ENCODE results near the gene FAM204A.

FAM204A gene

DNA sequence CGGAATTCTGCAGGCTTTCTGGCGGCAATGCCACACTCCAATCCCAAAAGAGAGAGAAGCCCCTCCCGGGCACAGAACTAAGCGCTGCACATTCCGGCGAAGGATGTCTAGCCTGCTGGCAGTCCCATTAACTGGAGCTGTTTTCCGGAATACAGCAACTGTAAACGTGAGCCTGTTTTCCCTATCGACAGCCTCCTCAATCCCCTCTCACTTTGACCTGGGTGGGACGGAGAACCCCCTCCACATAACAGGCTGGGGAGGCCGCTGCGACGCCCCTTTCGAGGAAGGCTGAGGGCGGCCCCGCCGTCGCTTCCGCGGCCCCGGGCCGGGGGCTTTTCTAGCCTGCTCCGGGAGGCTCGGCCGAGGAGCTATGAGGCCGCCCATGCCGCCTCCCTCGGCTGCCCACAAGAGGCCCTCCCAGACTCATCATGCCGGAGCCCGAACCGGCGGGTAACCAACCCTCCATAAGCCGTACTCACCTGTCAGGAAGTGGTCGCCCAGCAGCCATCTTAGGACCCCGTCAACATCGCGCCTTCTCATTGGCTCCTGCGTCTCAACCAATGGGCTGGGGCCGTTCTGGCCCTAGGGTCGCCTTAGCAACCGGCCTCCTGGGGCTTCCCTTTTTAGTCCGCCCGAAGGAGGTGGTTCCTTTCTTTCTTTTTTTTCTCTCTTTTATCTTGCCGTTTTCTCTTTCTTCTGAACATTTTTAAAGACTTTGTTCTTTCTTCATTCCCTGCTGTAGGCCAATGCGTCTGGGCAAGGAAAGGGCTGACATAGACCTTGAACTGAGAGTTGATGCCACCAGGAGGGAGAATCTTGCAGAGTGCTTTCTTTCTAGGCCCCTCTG lies at the start of gene FAM204A:
FAM204A (minus strand) TSS at position 534 of the 847 bp plus-strand sequence. CDS start 5,909 bp downstream, outside the sequence.
- DNase-seq (ENCODE audit: low read depth in 4 of 4, low spot score in 1 of 4), result peak; percentile 75 to 88 (median 84)

DNA sequence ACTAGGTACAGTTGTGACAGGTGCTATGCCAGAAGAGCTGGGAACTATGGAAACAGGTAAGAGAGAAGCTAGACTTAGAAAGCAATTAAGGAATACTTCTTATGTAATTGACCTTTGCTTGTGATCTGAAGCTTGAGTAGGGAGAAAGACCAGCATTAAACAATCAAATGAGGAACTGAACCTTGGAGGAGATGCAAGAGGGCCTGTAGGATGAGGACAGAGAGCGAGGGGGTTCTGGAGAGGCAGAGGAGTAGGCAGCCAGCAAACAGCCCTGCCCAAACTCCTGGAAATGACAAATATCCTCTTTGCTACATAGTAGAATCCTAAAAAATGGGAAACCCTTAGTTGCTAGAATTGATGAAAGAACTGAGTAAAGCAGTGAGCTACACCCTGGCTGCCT lies 41.6 kb upstream of the FAM204A start:
- DNase-seq (ENCODE audit: low read depth in 4 of 4, low spot score in 1 of 4), result no peak

DNA sequence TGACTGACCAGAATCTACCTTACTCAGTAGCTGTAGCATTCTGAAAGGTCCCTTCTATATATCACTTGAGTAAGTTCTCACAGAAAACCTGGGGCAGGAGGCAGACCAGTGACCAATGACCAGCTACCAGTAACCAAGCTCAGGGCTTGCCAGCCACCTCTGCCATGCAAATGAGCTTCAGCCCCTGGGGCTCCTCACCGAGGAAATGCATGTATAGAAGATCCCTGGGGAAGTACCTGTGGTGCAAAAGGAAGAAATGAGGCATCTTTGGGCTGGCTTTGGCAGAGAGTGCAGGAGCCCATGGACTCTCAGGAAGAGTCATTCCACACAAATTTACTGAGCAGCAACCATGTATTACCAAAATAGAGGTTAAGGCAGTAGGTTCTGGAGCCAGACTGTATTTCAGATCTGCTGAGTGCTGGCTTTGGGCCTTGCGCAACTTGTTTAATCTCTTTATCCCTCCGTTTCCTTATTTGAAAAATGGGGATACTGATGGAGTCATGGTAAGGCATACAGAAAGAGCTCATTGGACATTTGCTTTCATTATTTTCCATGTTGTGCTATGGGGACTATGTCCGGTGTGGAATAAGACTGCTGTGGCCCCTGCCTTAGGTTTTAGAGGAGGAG lies 41.1 kb upstream of the FAM204A start:
- no peak for DNase-seq (ENCODE audit: low read depth in 4 of 4, low spot score in 1 of 4)

DNA sequence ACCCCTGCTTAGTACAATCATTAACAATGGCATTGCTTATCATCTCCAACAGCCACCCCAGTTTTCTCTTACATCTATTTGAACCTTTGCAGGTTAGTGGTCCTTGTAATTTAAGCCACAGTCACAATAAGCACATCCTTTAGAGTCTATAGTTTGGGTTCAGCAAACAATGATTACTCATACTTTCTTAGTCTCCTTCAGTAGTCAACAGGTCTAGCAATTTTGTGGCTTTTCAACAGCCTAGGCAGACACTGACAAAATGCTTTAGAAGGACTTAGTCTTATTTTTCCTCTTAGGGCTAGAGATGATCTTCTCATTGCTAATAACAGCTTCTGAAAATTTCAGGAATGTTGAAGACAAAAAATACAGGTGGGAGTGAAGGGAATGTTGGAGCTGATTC lies 32.3 kb upstream of the FAM204A start:
- no peak for DNase-seq (ENCODE audit: low read depth in 4 of 4, low spot score in 1 of 4)

DNA sequence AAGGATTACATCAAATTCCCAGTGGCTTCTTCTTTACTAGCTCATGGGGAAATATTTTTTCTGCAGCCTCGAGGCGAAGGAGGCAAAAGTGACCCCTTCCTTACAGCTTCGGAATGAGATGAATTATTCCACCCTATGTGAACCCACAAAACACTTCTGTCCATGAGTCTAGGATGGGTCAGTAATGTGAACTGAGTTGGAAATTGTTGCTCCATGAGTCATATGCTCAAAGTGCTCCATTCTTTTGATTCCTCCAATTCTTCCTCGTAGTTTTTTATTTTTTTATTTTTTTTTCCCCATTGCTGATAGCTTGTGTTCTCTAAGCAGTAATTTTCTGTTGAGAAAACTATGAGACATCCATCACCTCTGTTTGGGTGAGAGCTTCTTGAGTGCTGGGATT lies 31.7 kb upstream of the FAM204A start:
- DNase-seq (ENCODE audit: low read depth in 4 of 4, low spot score in 1 of 4), result no peak

DNA sequence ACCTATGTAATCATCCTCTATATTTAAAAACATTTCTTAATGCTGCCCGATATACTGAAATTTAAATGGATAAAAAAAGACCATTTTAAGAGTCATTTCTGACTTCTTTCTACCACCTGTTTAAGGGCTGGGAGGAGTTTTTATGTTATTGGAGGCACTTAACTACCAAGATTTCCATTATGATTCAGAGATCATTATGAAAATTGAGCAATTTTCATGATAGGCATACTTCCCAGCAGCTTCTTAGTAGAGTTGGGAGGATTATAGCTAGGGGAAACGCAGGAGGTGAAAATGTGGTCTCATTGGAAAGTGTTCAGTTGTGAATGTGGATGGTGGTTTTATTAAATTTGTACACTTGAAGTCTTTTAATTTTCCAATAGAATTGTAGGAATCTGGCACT lies 28.4 kb upstream of the FAM204A start:
- no peak for DNase-seq (ENCODE audit: low read depth in 4 of 4, low spot score in 1 of 4)

DNA sequence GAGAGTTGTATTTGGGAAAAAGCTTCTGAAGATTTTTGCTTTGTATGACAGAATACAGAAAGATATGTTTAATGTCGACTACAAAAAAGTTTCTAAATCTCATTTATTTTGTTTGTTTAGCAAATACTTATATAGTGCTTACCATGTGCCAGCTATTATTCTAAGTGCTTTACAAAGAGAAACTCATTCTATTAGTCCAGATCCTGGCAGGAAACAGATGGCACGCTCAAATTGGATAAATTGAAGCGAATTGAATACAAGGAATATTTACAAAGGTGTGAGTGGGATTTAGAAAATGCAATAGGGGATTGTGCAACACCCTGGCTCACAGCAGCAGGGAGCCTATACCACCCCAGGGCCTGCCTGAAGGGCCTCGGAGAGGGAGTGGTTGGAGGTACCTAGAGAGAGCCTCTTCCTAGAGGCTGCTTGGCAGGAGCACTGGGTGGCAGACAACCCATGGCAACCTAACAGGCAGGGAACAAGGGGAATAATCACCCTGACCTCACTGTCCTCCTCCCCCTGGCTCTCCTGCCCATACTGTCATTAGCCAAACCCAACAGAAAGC lies 27.6 kb upstream of the FAM204A start:
- DNase-seq (ENCODE audit: low read depth in 4 of 4, low spot score in 1 of 4), result no peak

DNA sequence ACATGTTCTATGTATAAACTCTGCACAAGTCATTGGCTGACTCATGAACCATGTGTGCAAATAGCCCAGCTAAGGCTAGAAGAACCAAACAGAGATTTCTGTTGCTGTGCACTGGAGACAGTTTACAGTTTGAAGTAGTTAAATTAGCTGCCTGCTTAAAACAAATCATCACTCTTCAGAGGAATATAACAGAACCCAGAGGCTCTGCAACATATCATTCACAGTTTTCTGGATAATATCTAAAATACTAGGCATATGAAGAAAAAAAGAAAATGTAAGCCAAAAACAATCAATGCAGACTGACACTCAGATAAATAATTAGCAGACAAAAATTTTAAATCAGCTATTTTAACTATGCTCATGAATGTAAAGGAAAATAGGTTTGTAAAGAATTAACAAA lies 23.6 kb upstream of the FAM204A start:
- DNase-seq (ENCODE audit: low read depth in 4 of 4, low spot score in 1 of 4), result no peak

DNA sequence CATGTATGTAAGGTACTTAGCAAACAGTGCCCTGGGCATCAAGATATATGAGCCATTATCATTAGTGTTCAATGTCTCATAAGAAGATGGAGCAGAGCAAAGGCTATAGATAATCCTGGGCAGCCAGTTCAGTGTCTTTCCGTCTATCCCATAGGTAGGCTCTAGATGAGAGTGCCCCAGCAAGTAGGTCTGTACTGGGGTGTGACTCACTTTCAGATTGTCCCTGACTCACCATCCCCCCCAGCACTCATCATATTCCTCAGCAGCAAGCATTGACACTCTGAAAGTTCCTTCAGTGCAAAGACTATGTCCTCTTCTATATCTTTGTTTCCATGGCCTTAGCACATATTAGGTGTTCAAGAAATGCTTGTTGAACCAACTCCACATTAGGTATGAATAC lies 20.0 kb upstream of the FAM204A start:
- DNase-seq (ENCODE audit: low read depth in 4 of 4, low spot score in 1 of 4), result no peak

DNA sequence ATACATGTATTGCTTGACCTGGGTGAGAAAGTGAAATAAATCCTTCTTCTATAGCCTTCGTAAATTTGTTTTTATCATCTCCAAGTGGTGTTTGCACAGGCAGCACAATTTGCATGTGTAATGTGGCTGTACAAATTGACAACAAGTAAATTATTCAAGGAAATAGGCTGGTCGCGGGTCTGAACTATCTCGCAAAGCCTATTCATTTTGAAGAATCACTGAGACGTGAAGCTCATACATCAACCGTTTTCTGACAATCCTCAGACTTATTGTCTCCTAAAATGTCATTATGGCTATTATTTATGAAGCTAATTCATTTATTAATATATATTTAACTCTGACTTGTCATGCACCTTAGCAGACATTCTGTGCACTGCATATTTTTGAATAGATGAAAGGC lies 16.2 kb upstream of the FAM204A start:
- no peak for DNase-seq (ENCODE audit: low read depth in 4 of 4, low spot score in 1 of 4)

DNA sequence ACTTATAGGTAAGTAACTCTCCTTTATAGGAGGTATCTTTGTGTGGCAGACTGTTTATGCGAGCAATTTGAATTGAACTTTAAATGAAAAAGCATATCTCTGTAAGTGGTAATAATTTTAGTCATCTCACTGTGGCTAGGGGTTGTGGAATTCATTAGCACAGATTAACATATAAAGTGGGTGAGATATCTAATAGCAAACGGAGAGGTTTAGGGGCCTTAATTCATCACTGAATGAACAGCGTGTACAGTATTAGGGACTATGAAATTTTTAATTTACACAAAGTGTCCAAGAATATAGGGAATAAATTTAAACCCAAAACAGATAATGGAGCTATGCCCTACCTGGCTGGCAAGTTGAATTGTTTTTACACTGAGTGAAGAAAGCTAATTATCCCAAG lies 15.7 kb upstream of the FAM204A start:
- no peak for DNase-seq (ENCODE audit: low read depth in 4 of 4, low spot score in 1 of 4)

DNA sequence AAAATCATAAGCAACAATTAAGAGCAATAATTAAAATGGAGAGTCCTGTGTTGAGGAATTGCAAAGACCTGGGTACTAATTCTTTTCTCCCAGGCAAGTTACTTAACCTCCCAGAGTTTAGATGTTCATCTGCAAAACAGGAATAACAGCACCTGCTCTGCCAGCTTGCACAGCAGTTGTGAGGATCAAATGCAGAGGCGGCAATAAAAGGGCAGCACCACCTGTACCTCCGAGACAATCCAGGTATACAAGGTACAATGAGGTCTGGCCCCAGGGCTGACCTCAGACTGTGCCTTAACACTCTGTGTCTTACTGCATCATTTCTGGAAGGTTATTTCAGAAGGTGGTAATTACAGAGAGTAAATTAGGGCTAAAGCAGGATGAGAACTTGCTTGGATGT lies 14.5 kb upstream of the FAM204A start:
- no peak for DNase-seq (ENCODE audit: low read depth in 4 of 4, low spot score in 1 of 4)

DNA sequence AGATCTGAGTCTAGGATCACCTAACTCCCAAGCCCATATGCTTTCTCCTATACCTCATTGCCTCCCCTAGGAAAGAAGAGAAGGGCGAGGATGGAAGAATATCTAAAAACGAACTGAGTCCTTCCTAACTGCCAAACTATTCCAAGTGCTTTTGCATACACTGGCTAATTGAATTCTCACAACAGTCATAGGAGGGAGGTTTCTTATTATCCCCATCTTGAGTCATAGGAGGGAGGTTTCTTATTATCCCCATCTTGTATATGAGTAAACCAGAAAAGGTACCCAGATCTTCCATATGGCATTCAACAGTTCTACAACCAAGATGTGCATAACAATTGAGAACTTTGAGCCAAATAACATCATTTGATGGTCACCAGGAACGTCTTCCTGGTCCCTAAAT lies 13.1 kb upstream of the FAM204A start:
- no peak for DNase-seq (ENCODE audit: low read depth in 4 of 4, low spot score in 1 of 4)

DNA sequence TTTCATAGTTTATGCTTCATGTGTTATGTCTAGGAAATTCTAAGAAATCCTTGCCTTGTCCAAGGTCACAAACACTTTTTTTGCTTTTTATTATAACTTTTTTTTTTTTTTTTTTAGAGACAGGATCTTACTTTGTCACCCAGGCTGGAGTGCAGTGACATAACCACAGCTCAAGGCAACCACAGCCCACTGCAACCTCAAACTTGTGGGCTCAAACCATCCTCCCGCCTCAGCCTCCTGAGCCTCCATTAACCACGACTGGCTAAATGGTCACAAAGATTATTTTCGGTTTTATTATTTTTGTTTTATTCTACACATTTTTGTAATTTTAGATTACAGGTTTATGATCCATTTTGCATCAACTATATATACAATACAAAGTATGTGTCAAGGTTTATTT lies 7.1 kb upstream of the FAM204A start:
- no peak for DNase-seq (ENCODE audit: low read depth in 4 of 4, low spot score in 1 of 4)

DNA sequence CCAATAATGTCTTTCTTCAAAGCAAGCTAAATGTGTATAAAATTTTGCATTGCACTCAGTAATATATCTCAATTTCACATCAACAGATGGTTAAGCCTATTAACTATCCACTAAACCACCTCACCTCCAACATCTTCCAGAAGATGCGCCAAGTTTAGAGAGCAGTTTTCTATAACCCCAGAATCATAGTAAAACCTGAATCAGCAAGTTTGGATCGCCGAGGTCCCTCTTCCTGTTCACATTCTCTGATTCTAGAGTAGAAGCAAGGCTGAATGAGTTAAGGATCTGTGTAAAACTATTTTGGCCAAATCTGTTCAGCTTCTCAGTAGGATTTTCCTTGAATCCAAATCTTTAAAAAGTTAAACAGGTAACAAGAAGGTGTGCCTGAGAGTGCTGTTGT lies 1.4 kb upstream of the FAM204A start:
- no peak for DNase-seq (ENCODE audit: low read depth in 4 of 4, low spot score in 1 of 4)

DNA sequence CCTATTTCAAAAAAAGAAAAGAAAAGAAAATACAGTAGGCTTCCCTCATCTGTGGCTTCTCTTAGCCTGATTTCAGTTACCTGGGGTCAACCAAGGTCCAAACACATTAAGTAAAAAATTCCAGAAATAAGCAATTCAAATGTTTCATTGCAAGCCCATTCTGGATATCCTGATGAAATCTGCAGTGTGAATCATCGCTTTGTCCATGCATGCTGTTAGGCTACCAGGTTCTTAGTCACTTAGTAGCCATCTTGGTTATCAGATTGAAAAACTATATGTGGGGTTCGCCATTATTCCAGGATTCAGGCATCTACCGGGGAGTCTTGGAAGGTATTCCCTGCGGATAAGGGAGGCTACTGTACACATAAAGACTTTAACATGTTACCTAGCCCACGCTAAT lies 991 bp upstream of the FAM204A start:
- no peak for DNase-seq (ENCODE audit: low read depth in 4 of 4, low spot score in 1 of 4)

DNA sequence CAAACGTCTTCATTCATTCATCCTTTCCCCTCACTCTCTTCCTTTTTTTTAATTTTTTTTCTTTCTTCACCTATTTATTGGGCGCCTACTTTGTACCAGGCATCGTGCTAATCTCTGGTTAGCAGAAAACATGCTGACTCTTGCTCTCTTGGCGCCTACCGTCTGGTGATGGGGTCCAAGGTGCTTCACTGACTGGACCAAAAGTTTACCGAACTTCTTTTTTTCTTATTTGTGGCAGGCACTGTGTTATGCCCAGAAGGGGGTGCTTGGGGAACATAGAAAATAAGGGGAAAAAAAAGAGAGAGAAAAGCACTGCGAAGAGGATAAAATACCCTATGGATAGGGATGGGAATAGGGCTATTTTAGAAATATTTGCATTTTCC lies 505 bp upstream of the FAM204A start:
- DNase-seq (ENCODE audit: low read depth in 4 of 4, low spot score in 1 of 4), result no peak

DNA sequence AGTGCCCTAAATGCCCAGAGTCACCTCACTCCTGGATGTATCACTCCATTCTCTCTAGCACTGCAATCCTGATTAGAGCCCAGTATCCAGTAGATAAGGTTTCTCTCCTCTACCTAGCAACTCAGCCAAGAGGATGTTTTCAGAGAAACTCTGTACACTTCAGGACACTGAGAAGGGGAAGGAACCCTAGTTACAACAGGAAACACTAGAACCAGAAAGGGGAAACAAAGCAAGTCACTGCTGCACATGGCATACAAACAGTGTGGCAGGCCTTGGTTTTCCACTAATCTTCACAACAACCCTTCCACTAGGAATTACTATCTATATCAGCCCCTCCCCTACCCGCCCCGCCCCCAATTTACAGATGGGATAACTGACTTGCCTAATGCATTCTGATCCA lies 1.6 kb downstream of the FAM204A start:
- no peak for DNase-seq (ENCODE audit: low read depth in 4 of 4, low spot score in 1 of 4)

DNA sequence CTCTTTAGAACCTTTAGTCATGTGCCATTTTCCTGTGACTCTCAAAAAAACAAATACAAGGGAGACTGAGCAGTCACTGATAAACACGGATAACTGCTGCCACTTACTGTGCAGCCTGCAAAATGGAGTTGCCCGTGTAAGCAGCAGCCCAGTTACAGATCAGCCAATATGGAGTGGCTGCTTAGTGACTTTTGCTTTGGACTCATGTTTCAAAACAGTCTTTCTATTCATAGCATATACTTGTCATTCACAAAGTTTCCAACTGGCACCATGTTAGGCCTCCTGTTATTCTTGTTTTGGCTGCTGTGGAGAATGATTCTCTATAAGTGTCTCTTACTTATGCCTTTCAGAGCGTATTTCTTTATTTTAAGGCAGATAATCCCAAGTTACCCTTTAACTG lies 3.0 kb downstream of the FAM204A start:
- no peak for DNase-seq (ENCODE audit: low read depth in 4 of 4, low spot score in 1 of 4)

DNA sequence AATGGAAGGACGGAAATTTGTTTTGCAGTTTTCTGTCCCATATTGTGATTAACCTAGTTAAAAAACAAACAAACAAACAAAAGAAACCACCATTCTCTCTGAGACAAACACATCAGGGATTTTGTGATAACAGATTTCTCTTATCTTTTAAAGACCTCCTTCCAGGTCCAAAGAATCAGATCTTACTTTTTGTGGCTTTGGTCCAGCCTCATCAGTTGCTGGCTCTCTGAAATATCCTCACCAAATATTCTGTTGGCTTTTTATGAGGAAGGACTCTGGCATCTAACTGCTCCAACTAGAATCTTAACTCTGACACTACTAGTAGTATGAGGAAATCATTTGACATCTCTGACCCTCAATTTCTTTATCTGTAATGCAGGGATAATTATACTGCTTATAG lies 4.8 kb downstream of the FAM204A start:
- no peak for DNase-seq (ENCODE audit: low read depth in 4 of 4, low spot score in 1 of 4)

DNA sequence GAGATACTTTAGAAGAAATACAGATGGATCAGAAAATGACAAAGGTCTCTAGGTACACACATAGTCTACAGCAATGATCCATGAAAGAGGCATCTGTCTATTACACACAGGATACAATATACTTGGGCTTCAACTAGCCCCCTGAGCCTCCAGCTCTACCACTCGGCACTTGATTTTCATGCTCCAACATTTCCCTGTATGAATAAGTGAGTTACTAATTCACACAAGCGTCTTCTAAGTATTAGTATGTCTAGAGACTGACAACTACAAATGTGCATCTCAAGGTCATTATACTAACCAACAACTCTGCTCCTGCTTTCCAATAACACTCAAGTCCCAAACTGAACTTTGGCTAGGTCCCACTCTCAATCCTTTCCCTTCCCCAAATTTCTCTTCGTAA lies 8.3 kb downstream of the FAM204A start:
- no peak for DNase-seq (ENCODE audit: low read depth in 4 of 4, low spot score in 1 of 4)

DNA sequence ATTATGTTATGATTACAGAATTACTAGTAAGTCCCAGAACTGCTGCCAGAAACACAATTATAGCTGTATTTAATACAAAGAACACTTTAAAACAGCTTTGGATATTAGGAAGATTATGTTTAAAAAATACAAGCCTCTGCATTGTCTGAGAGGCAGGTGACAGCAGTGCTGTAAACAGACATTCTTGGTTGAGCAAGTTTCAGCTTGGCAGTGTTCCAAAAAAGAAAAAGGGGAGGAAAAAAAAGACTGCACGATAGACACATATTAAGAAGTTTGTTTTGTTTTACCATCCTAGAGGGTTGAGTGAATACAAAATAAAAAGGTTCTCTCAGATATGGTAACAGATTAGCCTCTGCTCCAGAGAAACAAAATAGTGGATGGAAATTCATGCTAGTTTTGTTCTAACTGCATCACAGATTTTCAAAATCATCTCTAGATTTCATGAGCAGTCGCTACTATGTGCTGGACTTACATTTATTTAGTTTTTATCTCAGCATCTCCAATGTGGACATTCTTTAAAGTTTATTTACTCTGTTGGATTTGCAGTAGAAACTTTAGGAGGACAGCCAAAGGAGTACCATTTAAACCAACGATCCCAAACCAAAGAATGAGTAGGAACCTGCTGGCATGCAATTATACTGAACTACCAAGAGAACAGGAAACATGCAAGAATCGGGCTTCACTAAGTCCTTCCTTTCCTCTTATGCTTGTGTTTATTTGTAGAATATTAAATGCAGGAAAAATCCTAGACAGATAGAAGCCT lies 9.0 kb downstream of the FAM204A start:
- DNase-seq (ENCODE audit: low read depth in 4 of 4, low spot score in 1 of 4), result no peak
